ENCODE results near the gene OLFM1.

The OLFM1 gene

GRCh38 chr9:135085830-135086546 lies 1.5 kb upstream of the OLFM1 start:
- Histone ChIP-seq H3K27ac (ENCODE audit: poor library complexity, severe bottlenecking) (no peak overlapping the region), H3K36me3 (ENCODE audit: low read depth) (no peaks in the 10 kb centered on the region), H3K27me3 (ENCODE audit: insufficient read depth, poor library complexity, severe bottlenecking) (peaks cover 86% of the 10 kb centered on the region), H3K9me3 (ENCODE audit: severe bottlenecking) (no peaks in the 10 kb centered on the region), H3K4me3 (ENCODE audit: severe bottlenecking) (no peak overlapping the region), H3K4me1 (ENCODE audit: insufficient read depth, poor library complexity, severe bottlenecking) (no peaks in the 10 kb centered on the region)
- peak; percentile 52 for ATAC-seq (ENCODE audit: low read depth)
- TF ChIP-seq CTCF (IDR thresholded peaks at IDR 0.05; ENCODE audit: poor library complexity, severe bottlenecking) = peak; percentile 75
- DNase-seq (ENCODE audit: low spot score) = no peak

GRCh38 chr9:135086597-135087488 lies 625 bp upstream of the OLFM1 start:
- H3K27me3 ChIP-seq (ENCODE audit: insufficient read depth, poor library complexity, severe bottlenecking) = peaks cover 81% of the 10 kb centered on the region
- DNase-seq (ENCODE audit: low spot score) (no peak), ATAC-seq (ENCODE audit: low read depth) (no peak)
- TF ChIP-seq CTCF (IDR thresholded peaks at IDR 0.05; ENCODE audit: poor library complexity, severe bottlenecking) = no peak
- H3K4me3 ChIP-seq (ENCODE audit: severe bottlenecking) = peak overlapping the region; percentile 17
- H3K27ac ChIP-seq (ENCODE audit: poor library complexity, severe bottlenecking) = no peak overlapping the region
- H3K4me1 ChIP-seq (ENCODE audit: insufficient read depth, poor library complexity, severe bottlenecking) = no peaks in the 10 kb centered on the region
- H3K9me3 ChIP-seq (ENCODE audit: severe bottlenecking) = no peaks in the 10 kb centered on the region
- H3K36me3 ChIP-seq (ENCODE audit: low read depth) = no peaks in the 10 kb centered on the region

- Histone ChIP-seq H3K27me3 (ENCODE audit: insufficient read depth, poor library complexity, severe bottlenecking) (peaks cover 73% of the 10 kb centered on the region), H3K4me1 (ENCODE audit: insufficient read depth, poor library complexity, severe bottlenecking) (no peaks in the 10 kb centered on the region), H3K4me3 (ENCODE audit: severe bottlenecking) (peak overlapping the region; percentile 6), H3K9me3 (ENCODE audit: severe bottlenecking) (no peaks in the 10 kb centered on the region), H3K27ac (ENCODE audit: poor library complexity, severe bottlenecking) (no peak overlapping the region), H3K36me3 (ENCODE audit: low read depth) (no peaks in the 10 kb centered on the region)
- no peak for ATAC-seq (ENCODE audit: low read depth)
- DNase-seq (ENCODE audit: low spot score) = no peak
- no peak for TF ChIP-seq CTCF (IDR thresholded peaks at IDR 0.05; ENCODE audit: poor library complexity, severe bottlenecking)
Measured at GRCh38 chr9:135087899-135088347, 455 bp downstream of the OLFM1 start.

- Histone ChIP-seq H3K36me3 (ENCODE audit: low read depth) (no peaks in the 10 kb centered on the region), H3K27ac (ENCODE audit: poor library complexity, severe bottlenecking) (no peak overlapping the region), H3K27me3 (ENCODE audit: insufficient read depth, poor library complexity, severe bottlenecking) (peaks cover 68% of the 10 kb centered on the region), H3K9me3 (ENCODE audit: severe bottlenecking) (no peaks in the 10 kb centered on the region), H3K4me1 (ENCODE audit: insufficient read depth, poor library complexity, severe bottlenecking) (no peaks in the 10 kb centered on the region), H3K4me3 (ENCODE audit: severe bottlenecking) (no peak overlapping the region)
- no peak for ATAC-seq (ENCODE audit: low read depth)
- TF ChIP-seq CTCF (IDR thresholded peaks at IDR 0.05; ENCODE audit: poor library complexity, severe bottlenecking) = no peak
- no peak for DNase-seq (ENCODE audit: low spot score)
Measured at GRCh38 chr9:135088348-135088978, 995 bp downstream of the OLFM1 start.

Measured in RWPE2 (cell line).